Endothelial cell of umbilical vein (primary cell): ENCODE results near the gene LUZP2.

Experiments used
- EZH2 ChIP-seq: IDR thresholded peaks from 2 replicates; pipeline ENCODE4 v1.6.1; 2012; ENCODE audit warnings: borderline replicate concordance, low read depth, mild to moderate bottlenecking, moderate library complexity, low read length, inconsistent platforms; ENCODE audit not compliant: severe bottlenecking
- FOS ChIP-seq: IDR thresholded peaks from 2 replicates; pipeline ENCODE4 v1.6.1; 2011; ENCODE audit warnings: mild to moderate bottlenecking, low read length, moderate library complexity, borderline replicate concordance; ENCODE audit not compliant: insufficient read depth
- GATA2 ChIP-seq: IDR thresholded peaks from 2 replicates; pipeline ENCODE4 v1.7.0; 2011; ENCODE audit warnings: low read depth, mild to moderate bottlenecking, moderate library complexity, mixed read lengths, low read length; ENCODE audit not compliant: insufficient read length, insufficient read depth
- JUN ChIP-seq: IDR thresholded peaks from 2 replicates; pipeline ENCODE4 v1.6.1; 2011; ENCODE audit warnings: borderline replicate concordance, low read depth; ENCODE audit not compliant: insufficient read length, insufficient read depth
- MYC ChIP-seq: IDR thresholded peaks from one replicate; pipeline ENCODE4 v1.6.1; 2011; ENCODE audit warnings: mild to moderate bottlenecking, low read depth, low read length
- POLR2A ChIP-seq: IDR thresholded peaks from 2 replicates; pipeline ENCODE4 v1.6.1; 2012; ENCODE audit warnings: low read depth, mild to moderate bottlenecking, control low read depth, low read length
- POLR2AphosphoS5 ChIP-seq: IDR thresholded peaks from 2 replicates; pipeline ENCODE4 v1.6.1; 2012; ENCODE audit warnings: low read depth, mild to moderate bottlenecking, control low read depth, low read length, moderate library complexity; ENCODE audit not compliant: insufficient read depth
- TF ChIP-seq, protein P1 (sequence below), 2 donors: IDR thresholded peaks; 1 replicate in 1 of 2; 2 replicates in 1 of 2; pipeline ENCODE4 v1.5.1; 2011; ENCODE audit warnings: low read length in 2 of 2, mild to moderate bottlenecking in 2 of 2, moderate library complexity in 2 of 2, control low read depth in 1 of 2, inconsistent platforms in 1 of 2, low read depth in 1 of 2; ENCODE audit not compliant: insufficient read depth in 1 of 2; ENCODE audit errors: extremely low read depth in 1 of 2
- TF ChIP-seq, protein P2 (sequence below): IDR thresholded peaks from 2 replicates; pipeline ENCODE4 v1.6.1; 2011; ENCODE audit not compliant: insufficient read depth, insufficient read length

DNA sequence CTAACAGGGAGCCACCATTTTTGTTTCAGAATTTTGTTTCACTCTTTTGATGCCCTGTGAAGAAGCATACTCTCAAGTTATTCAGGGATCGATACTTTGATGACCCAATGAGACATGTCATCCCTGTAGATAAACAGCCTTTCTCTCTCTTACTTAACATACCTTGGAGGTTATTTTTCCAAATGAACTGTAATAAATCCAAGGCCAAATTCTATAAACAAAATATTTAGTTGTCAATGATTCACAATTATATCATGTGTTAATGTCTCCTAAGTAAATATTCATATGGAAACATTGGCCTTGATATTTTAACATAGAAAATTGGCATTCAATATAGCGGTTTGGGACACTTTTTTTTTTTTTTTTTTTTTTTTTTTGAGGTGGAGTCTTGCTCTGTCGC is 97.5 kb downstream of the LUZP2 start:
- TF ChIP-seq, protein P1, sequence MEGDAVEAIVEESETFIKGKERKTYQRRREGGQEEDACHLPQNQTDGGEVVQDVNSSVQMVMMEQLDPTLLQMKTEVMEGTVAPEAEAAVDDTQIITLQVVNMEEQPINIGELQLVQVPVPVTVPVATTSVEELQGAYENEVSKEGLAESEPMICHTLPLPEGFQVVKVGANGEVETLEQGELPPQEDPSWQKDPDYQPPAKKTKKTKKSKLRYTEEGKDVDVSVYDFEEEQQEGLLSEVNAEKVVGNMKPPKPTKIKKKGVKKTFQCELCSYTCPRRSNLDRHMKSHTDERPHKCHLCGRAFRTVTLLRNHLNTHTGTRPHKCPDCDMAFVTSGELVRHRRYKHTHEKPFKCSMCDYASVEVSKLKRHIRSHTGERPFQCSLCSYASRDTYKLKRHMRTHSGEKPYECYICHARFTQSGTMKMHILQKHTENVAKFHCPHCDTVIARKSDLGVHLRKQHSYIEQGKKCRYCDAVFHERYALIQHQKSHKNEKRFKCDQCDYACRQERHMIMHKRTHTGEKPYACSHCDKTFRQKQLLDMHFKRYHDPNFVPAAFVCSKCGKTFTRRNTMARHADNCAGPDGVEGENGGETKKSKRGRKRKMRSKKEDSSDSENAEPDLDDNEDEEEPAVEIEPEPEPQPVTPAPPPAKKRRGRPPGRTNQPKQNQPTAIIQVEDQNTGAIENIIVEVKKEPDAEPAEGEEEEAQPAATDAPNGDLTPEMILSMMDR (IDR thresholded peaks at IDR 0.05; ENCODE audit: extremely low read depth in 1 of 2, insufficient read depth in 1 of 2, low read depth in 1 of 2, low read length in 2 of 2), result no peak
- TF ChIP-seq EZH2 (no peak), MYC (no peak), FOS (no peak), POLR2A (no peak), POLR2AphosphoS5 (no peak), JUN (no peak), GATA2 (no peak)
- TF ChIP-seq, protein P2, sequence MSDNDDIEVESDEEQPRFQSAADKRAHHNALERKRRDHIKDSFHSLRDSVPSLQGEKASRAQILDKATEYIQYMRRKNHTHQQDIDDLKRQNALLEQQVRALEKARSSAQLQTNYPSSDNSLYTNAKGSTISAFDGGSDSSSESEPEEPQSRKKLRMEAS, result no peak
